Suprapubic skin (tissue), 4 donors: ENCODE measurements around the gene DCP1B. TPM values are rescaled to one million over a fixed set of nuclear protein-coding genes. Genes with fewer than 3 reads are reported as not detected.

Experiments
- DNase-seq, 2 donors: peaks; one replicate each; pipeline ENCODE4 v3.0.0-alpha.2; 2019; ENCODE audit warnings: low spot score in 2 of 2
- H3K27ac ChIP-seq: fragments of 200-600 bp; sonication (generic); one replicate; pipeline ENCODE4 v1.5.1; 2019
- H3K27me3 ChIP-seq: fragments of 200-600 bp; sonication (generic); one replicate; pipeline ENCODE4 v1.5.1; 2019
- H3K36me3 ChIP-seq: fragments of 200-600 bp; sonication (generic); one replicate; pipeline ENCODE4 v1.5.1; 2019
- H3K4me1 ChIP-seq: fragments of 200-600 bp; sonication (generic); one replicate; pipeline ENCODE4 v1.5.1; 2019
- H3K4me3 ChIP-seq: fragments of 200-600 bp; sonication (generic); one replicate; pipeline ENCODE4 v1.5.1; 2019; ENCODE audit warnings: mild to moderate bottlenecking
- H3K9me3 ChIP-seq: fragments of 200-600 bp; sonication (generic); one replicate; pipeline ENCODE4 v1.5.1; 2019
- EP300 ChIP-seq: sonication (generic); formaldehyde crosslinking; IDR thresholded peaks from one replicate; pipeline ENCODE4 v1.6.1; 2017; ENCODE audit warnings: antibody characterized with exemption
- POLR2A ChIP-seq, 2 donors: fragments of 450-650 bp; IDR thresholded peaks; one replicate each; pipeline ENCODE4 v1.6.1; 2017; ENCODE audit warnings: antibody characterized with exemption in 2 of 2, mild to moderate bottlenecking in 2 of 2, moderate library complexity in 2 of 2
- POLR2AphosphoS5 ChIP-seq, 3 donors: sonication (generic); formaldehyde crosslinking; IDR thresholded peaks; one replicate each; pipeline ENCODE4 v1.6.1; 2017; ENCODE audit warnings: antibody characterized with exemption in 3 of 3
- WGBS: methylation state at CpG from one replicate; pipeline ENCODE4 v1.1.5; 2018; 5-methylcytosine and 5-hydroxymethylcytosine counted together
- total RNA-seq, 4 donors: library from RNA; depleted of rRNA; stranded (reverse); fragments of >200 nt; gene quantifications; one replicate each; pipeline ENCODE4 v1.1.0, GENCODE V29; 2016
- TF ChIP-seq, protein P1 (sequence below), 2 donors: fragments of 200-600 bp in 1 of 2; fragments of 450-650 bp in 1 of 2; sonication (generic) in 1 of 2; IDR thresholded peaks; one replicate each; pipeline ENCODE4 v1.5.1; 2016 to 2019; ENCODE audit warnings: antibody characterized with exemption in 2 of 2, mild to moderate bottlenecking in 1 of 2, moderate library complexity in 1 of 2

DCP1B gene
- total RNA-seq, 4 donors from 2014 or later: 11.5 to 19.5 (median 13.3) TPM

- Histone ChIP-seq H3K4me1 (no peaks in the 10 kb centered on the region), H3K27ac (no peak overlapping the region), H3K9me3 (no peaks in the 10 kb centered on the region), H3K27me3 (no peaks in the 10 kb centered on the region), H3K36me3 (peaks cover 34% of the 10 kb centered on the region), H3K4me3 (no peak overlapping the region)
- TF ChIP-seq EP300: no peak
- TF ChIP-seq POLR2A (IDR thresholded peaks at IDR 0.05): no peak
- TF ChIP-seq, protein P1, sequence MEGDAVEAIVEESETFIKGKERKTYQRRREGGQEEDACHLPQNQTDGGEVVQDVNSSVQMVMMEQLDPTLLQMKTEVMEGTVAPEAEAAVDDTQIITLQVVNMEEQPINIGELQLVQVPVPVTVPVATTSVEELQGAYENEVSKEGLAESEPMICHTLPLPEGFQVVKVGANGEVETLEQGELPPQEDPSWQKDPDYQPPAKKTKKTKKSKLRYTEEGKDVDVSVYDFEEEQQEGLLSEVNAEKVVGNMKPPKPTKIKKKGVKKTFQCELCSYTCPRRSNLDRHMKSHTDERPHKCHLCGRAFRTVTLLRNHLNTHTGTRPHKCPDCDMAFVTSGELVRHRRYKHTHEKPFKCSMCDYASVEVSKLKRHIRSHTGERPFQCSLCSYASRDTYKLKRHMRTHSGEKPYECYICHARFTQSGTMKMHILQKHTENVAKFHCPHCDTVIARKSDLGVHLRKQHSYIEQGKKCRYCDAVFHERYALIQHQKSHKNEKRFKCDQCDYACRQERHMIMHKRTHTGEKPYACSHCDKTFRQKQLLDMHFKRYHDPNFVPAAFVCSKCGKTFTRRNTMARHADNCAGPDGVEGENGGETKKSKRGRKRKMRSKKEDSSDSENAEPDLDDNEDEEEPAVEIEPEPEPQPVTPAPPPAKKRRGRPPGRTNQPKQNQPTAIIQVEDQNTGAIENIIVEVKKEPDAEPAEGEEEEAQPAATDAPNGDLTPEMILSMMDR (IDR thresholded peaks at IDR 0.05): no peak
- TF ChIP-seq POLR2AphosphoS5 (IDR thresholded peaks at IDR 0.05): no peak
- no peak for DNase-seq
These were observed 19.5 kb downstream of the DCP1B start for GRCh38 chr12:1984759-1985158.

GRCh38 chr12:1980282-1980681, 24.0 kb downstream of the DCP1B start:
- no peak overlapping the region for H3K4me3 ChIP-seq
- peaks cover 4% of the 10 kb centered on the region for H3K4me1 ChIP-seq
- no peak overlapping the region for H3K27ac ChIP-seq
- 99% methylated on average over 2 of the region's 2 CpGs for WGBS
- no peak for DNase-seq
- H3K27me3 ChIP-seq: no peaks in the 10 kb centered on the region
- TF ChIP-seq, protein P1 (IDR thresholded peaks at IDR 0.05): no peak
- no peak for TF ChIP-seq POLR2A (IDR thresholded peaks at IDR 0.05)
- no peak for TF ChIP-seq POLR2AphosphoS5 (IDR thresholded peaks at IDR 0.05)
- TF ChIP-seq EP300: no peak
- no peaks in the 10 kb centered on the region for H3K9me3 ChIP-seq
- no peaks in the 10 kb centered on the region for H3K36me3 ChIP-seq

DNA sequence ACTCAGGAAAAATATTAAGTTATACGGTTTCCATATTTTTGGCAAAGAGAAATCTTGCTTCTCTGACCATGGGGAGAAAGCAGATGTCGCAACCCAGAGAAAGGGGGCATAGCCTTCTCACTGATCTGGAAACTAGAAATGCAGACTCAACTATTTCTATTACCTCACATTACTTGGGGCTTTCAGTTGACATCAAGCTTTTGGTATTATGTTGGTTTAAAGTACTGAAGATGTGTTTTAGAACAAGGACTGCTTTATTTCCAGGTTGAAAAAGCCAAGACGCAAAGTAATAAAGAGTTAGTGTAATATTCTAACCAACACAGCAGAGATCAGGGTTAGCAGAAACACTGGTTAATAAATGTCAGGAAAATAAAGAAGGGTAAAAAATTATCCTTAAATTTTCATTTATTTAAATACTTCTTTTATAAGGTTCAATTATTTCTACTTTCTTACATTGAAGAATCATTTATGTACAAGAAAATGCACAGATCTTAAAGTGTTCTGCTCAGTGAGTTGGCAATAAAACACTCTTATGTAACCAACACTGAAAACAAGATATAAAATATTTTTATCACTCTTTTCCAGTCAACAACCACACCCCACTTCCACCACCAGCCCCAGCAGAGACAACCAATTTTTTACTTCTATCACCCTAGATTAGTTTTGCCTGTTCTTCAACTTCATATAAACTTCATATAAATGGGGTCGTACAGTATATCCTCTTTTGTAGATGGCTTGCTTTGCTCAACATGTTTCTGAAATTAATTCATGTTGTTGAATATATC, 26.0 kb downstream of the DCP1B start:
- Histone ChIP-seq H3K4me1 (peaks cover 7% of the 10 kb centered on the region), H3K36me3 (no peaks in the 10 kb centered on the region), H3K4me3 (no peak overlapping the region), H3K27me3 (no peaks in the 10 kb centered on the region), H3K9me3 (no peaks in the 10 kb centered on the region), H3K27ac (no peak overlapping the region)
- TF ChIP-seq EP300 (no peak), POLR2AphosphoS5 (IDR thresholded peaks at IDR 0.05) (no peak), POLR2A (IDR thresholded peaks at IDR 0.05) (no peak)
- TF ChIP-seq, protein P1 (IDR thresholded peaks at IDR 0.05): no peak
- no peak for DNase-seq
- 69% methylated on average over 4 of the region's 4 CpGs for WGBS

DNA sequence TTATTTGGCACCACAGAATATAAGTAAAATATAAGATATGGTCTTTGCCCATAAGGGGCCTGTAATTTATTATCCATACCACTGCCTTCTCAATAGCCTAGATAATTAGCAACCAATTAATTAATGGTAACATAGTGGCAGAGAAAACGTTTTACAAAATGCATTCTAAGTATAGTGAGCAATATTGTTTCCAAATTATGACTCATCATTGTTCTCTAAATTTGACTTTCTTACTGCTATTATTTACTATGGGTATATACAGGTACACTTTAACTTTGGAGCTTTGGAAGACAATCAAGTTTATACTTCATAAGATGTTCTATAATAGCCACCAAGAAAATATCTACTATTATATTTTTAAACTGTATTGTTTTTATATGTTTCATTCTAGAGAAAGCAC, 26.7 kb downstream of the DCP1B start:
- Histone ChIP-seq H3K9me3 (no peaks in the 10 kb centered on the region), H3K36me3 (no peaks in the 10 kb centered on the region), H3K27ac (no peak overlapping the region), H3K4me3 (no peak overlapping the region), H3K4me1 (peaks cover 7% of the 10 kb centered on the region), H3K27me3 (no peaks in the 10 kb centered on the region)
- no peak for DNase-seq
- TF ChIP-seq EP300 (no peak), POLR2AphosphoS5 (IDR thresholded peaks at IDR 0.05) (no peak), POLR2A (IDR thresholded peaks at IDR 0.05) (no peak)
- TF ChIP-seq, protein P1 (IDR thresholded peaks at IDR 0.05): no peak
- WGBS: 17% methylated on average over 1 of the region's 1 CpG

GRCh38 chr12:1977109-1977508, 27.1 kb downstream of the DCP1B start:
- Histone ChIP-seq H3K4me1 (peaks cover 7% of the 10 kb centered on the region), H3K4me3 (no peak overlapping the region), H3K27me3 (no peaks in the 10 kb centered on the region), H3K9me3 (no peaks in the 10 kb centered on the region), H3K27ac (no peak overlapping the region), H3K36me3 (no peaks in the 10 kb centered on the region)
- TF ChIP-seq POLR2A (IDR thresholded peaks at IDR 0.05) (no peak), EP300 (no peak), POLR2AphosphoS5 (IDR thresholded peaks at IDR 0.05) (no peak)
- TF ChIP-seq, protein P1 (IDR thresholded peaks at IDR 0.05): no peak
- 84% methylated on average over 6 of the region's 6 CpGs for WGBS
- DNase-seq: no peak
